IMR-90 (cell line): ENCODE results near the gene SHISAL1. TPM values are rescaled to one million over a fixed set of nuclear protein-coding genes. Genes with fewer than 3 reads are reported as not detected.

ENCODE experiments used
- ATAC-seq: fragments of 200-7000 bp; cut with Tn5 transposase; 2 replicates; pipeline ENCODE4 v1.9.1; 2020; ENCODE audit warnings: low read depth, mild to moderate bottlenecking, moderate library complexity
- BruUV-seq: library from RNA; stranded (reverse); fragments of 400-500 nt; replicated peaks from 2 replicates; lab custom pipeline; 2021; lab: Mats Ljungman, UMichigan
- CTCF ChIA-PET: fragments of 300-600 bp; formaldehyde crosslinking; extraction: SDS; loops from one replicate; lab custom pipeline; 2021; ENCODE audit warnings: antibody characterized with exemption; lab: Yijun Ruan, JAX
- POLR2A ChIA-PET: fragments of 300-600 bp; sonication (Branson Sonifier 250); formaldehyde crosslinking; loops from one replicate; lab custom pipeline; 2022; ENCODE audit warnings: antibody characterized with exemption; ENCODE audit not compliant: unreplicated experiment; lab: Charles Lee
- DNase-seq: peaks from one replicate; pipeline ENCODE4 v3.0.0; 2013
- H2AFZ ChIP-seq: replicated peaks from 2 replicates; pipeline ENCODE3; 2013; ENCODE audit warnings: low read length, mild to moderate bottlenecking; ENCODE audit not compliant: poor library complexity
- H2AK5ac ChIP-seq: 2 replicates; pipeline ENCODE4 v1.6.1; 2013; ENCODE audit warnings: low read depth, low read length, inconsistent platforms
- H2AK9ac ChIP-seq: replicated peaks from 2 replicates; pipeline ENCODE3; 2013; ENCODE audit warnings: mild to moderate bottlenecking, low read depth, low read length, moderate library complexity; ENCODE audit not compliant: poor library complexity
- H2BK120ac ChIP-seq: 2 replicates; pipeline ENCODE4 v1.6.1; 2013; ENCODE audit warnings: low read depth, low read length, inconsistent platforms
- H2BK15ac ChIP-seq: 3 replicates; pipeline ENCODE4 v1.6.1; 2013; ENCODE audit warnings: low read depth, low read length, inconsistent platforms
- H2BK20ac ChIP-seq: 2 replicates; pipeline ENCODE4 v1.6.1; 2013; ENCODE audit warnings: low read depth, mild to moderate bottlenecking, inconsistent platforms, low read length, moderate library complexity
- H2BK5ac ChIP-seq: 2 replicates; pipeline ENCODE4 v1.6.1; 2013; ENCODE audit warnings: mild to moderate bottlenecking, low read depth, low read length, inconsistent platforms; ENCODE audit not compliant: poor library complexity, severe bottlenecking
- H3K14ac ChIP-seq: replicated peaks from 2 replicates; pipeline ENCODE4 v1.6.1; 2013; ENCODE audit warnings: low read depth, low read length, inconsistent platforms
- H3K18ac ChIP-seq: 2 replicates; pipeline ENCODE4 v1.6.1; 2013; ENCODE audit warnings: low read depth, low read length, control low read depth
- H3K23ac ChIP-seq: 2 replicates; pipeline ENCODE4 v1.6.1; 2013; ENCODE audit warnings: low read depth, low read length, inconsistent platforms
- H3K27ac ChIP-seq: 2 replicates; pipeline ENCODE4 v1.5.1; 2013; ENCODE audit warnings: mild to moderate bottlenecking, control low read depth, low read length; ENCODE audit not compliant: insufficient read depth
- H3K27me3 ChIP-seq: 2 replicates; pipeline ENCODE4 v1.6.1; 2013; ENCODE audit warnings: low read length; ENCODE audit not compliant: control insufficient read depth, insufficient read depth
- H3K36me3 ChIP-seq: 2 replicates; pipeline ENCODE4 v1.6.1; 2013; ENCODE audit warnings: low read length, mixed read lengths; ENCODE audit not compliant: control insufficient read depth, insufficient read depth
- H3K4ac ChIP-seq: 2 replicates; pipeline ENCODE4 v1.6.1; 2013; ENCODE audit warnings: low read depth, low read length, inconsistent platforms
- H3K4me1 ChIP-seq: 2 replicates; pipeline ENCODE4 v1.6.1; 2013; ENCODE audit warnings: low read length, mixed read lengths; ENCODE audit not compliant: control insufficient read depth, insufficient read depth
- H3K4me2 ChIP-seq: 2 replicates; pipeline ENCODE4 v1.6.1; 2013; ENCODE audit warnings: low read depth, mild to moderate bottlenecking, control low read depth, low read length, moderate library complexity
- H3K4me3 ChIP-seq: 2 replicates; pipeline ENCODE4 v1.5.1; 2013; ENCODE audit warnings: low read depth, mild to moderate bottlenecking, control low read depth, low read length, moderate library complexity; ENCODE audit not compliant: insufficient read depth
- H3K56ac ChIP-seq: 2 replicates; pipeline ENCODE4 v1.6.1; 2013; ENCODE audit warnings: low read length, inconsistent platforms; ENCODE audit not compliant: insufficient read depth; ENCODE audit errors: extremely low read depth
- H3K79me1 ChIP-seq, 2 experiments: 2 replicates each; pipeline ENCODE4 v1.6.1; 2013; ENCODE audit warnings: low read length in 2 of 2, inconsistent platforms in 1 of 2, low read depth in 1 of 2
- H3K9ac ChIP-seq: 2 replicates; pipeline ENCODE4 v1.6.1; 2013; ENCODE audit warnings: low read depth, low read length, control low read depth
- H3K9me1 ChIP-seq: 2 replicates; pipeline ENCODE4 v1.6.1; 2013; ENCODE audit warnings: low read length, inconsistent platforms; ENCODE audit not compliant: insufficient read depth
- H3K9me3 ChIP-seq: 2 replicates; pipeline ENCODE4 v1.6.1; 2013; ENCODE audit warnings: low read length; ENCODE audit not compliant: control insufficient read depth, insufficient read depth
- H4K20me1 ChIP-seq: 2 replicates; pipeline ENCODE4 v1.6.1; 2013; ENCODE audit warnings: low read length, inconsistent platforms; ENCODE audit not compliant: insufficient read depth
- H4K5ac ChIP-seq: 2 replicates; pipeline ENCODE4 v1.6.1; 2013; ENCODE audit warnings: mild to moderate bottlenecking, low read depth, low read length, control low read depth
- H4K8ac ChIP-seq, 2 experiments: 2 replicates each; pipeline ENCODE4 v1.6.1; 2013; ENCODE audit warnings: low read depth in 2 of 2, low read length in 2 of 2, control low read depth in 1 of 2, inconsistent platforms in 1 of 2
- H4K91ac ChIP-seq: 2 replicates; pipeline ENCODE4 v1.6.1; 2013; ENCODE audit warnings: low read depth, low read length, inconsistent platforms; ENCODE audit not compliant: insufficient read depth
- BHLHE40 ChIP-seq: fragments of 150-350 bp; IDR thresholded peaks from 2 replicates; pipeline ENCODE4 v1.6.1; 2016; ENCODE audit warnings: mild to moderate bottlenecking, low read depth, low read length
- CEBPB ChIP-seq: IDR thresholded peaks from 2 replicates; pipeline ENCODE4 v1.6.1; 2012; ENCODE audit warnings: low read depth, low read length, improper control_type of control experiment
- FOS ChIP-seq: fragments of 150-350 bp; IDR thresholded peaks from 2 replicates; pipeline ENCODE4 v1.6.1; 2016; ENCODE audit warnings: low read depth, low read length
- MAFK ChIP-seq: IDR thresholded peaks from 2 replicates; pipeline ENCODE4 v1.6.1; 2012; ENCODE audit warnings: low read depth, low read length, improper control_type of control experiment
- MAZ ChIP-seq: IDR thresholded peaks from 2 replicates; pipeline ENCODE4 v1.6.1; 2012; ENCODE audit warnings: low read depth, mild to moderate bottlenecking, low read length, improper control_type of control experiment, moderate library complexity, borderline replicate concordance
- POLR2A ChIP-seq: IDR thresholded peaks from 2 replicates; pipeline ENCODE4 v1.6.1; 2012; ENCODE audit warnings: mild to moderate bottlenecking, low read depth, low read length
- RAD21 ChIP-seq: IDR thresholded peaks from 2 replicates; pipeline ENCODE4 v1.6.1; 2012; ENCODE audit warnings: low read length, improper control_type of control experiment
- RFX5 ChIP-seq: IDR thresholded peaks from 2 replicates; pipeline ENCODE4 v1.8.0; 2012; ENCODE audit warnings: low read depth, mild to moderate bottlenecking, low read length, moderate library complexity
- SMC3 ChIP-seq: fragments of 150-350 bp; IDR thresholded peaks from 2 replicates; pipeline ENCODE4 v1.6.1; 2016; ENCODE audit warnings: low read depth, mild to moderate bottlenecking, antibody characterized with exemption, low read length, moderate library complexity
- WGBS, 2 experiments: methylation state at CpG; one replicate each; pipeline versions ENCODE4 v1.1.5 to v1.1.7; 2013; ENCODE audit warnings: missing lambda C conversion rate in 2 of 2; ENCODE audit not compliant: insufficient read length in 1 of 2; ENCODE audit errors: extremely low coverage in 2 of 2; 5-methylcytosine and 5-hydroxymethylcytosine counted together
- dilution Hi-C: fragments of 300-500 bp; cut with HindIII; formaldehyde crosslinking; loops from one replicate; pipeline ENCODE4 v1.14.3; 2018; ENCODE audit warnings: low sequenced_read_pairs; ENCODE audit not compliant: unreplicated experiment
- in situ Hi-C: fragments of 300-500 bp; cut with MboI; formaldehyde crosslinking; loops from 3 replicates; pipeline ENCODE4 v1.14.3; 2019; ENCODE audit warnings: low sequenced_read_pairs, inconsistent platforms, mixed read lengths
- intact Hi-C: fragments of 100-400 bp; cut with micrococcal nuclease; formaldehyde crosslinking; loops from 2 replicates; pipeline ENCODE4 v1.10.0; 2022
- polyA plus RNA-seq, 3 experiments: library from polyadenylated mRNA; depleted of rRNA; stranded (reverse); fragments of >200 nt; gene quantifications; 2 replicates each; pipeline ENCODE4 v1.2.3, GENCODE V29; 2012; ENCODE audit warnings: low replicate concordance in 1 of 3
- total RNA-seq: library from RNA; depleted of rRNA; stranded (reverse); fragments of >200 nt; gene quantifications from 2 replicates; pipeline ENCODE4 v1.2.3, GENCODE V29; 2012
- TF ChIP-seq, protein P1 (sequence below): fragments of 150-350 bp; IDR thresholded peaks from 2 replicates; pipeline ENCODE4 v1.6.1; 2016; ENCODE audit warnings: low read depth, mild to moderate bottlenecking, low read length, moderate library complexity, borderline replicate concordance
- TF ChIP-seq, protein P2 (sequence below): fragments of 150-350 bp; IDR thresholded peaks from 2 replicates; pipeline ENCODE4 v1.6.1; 2017; ENCODE audit warnings: mild to moderate bottlenecking, antibody characterized with exemption, low read length, low read depth

Gene SHISAL1
- total and polyA plus RNA-seq, 2 of the 4 experiments (the other 2 are of a cell fraction), result 1.0 to 1.4 TPM

DNA sequence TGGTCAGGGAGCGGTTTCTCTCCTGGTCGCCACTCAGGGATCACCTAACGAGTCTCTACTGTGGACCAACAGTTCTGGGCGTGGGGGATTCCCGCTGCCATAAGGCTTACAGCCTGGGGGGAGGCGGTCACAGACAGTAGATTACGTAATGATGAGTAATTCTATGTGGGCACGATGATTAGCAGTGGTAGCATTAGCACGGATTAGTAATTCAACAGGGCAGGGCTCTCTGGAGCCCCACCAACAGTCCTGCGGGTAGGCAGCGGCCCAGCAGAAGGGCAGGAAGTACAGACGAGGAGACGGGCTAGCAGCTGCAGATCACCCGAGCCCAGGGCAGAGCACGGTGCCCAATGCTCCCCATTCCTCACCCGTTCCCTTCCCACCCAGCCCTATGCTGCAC, 3.6 kb downstream of the SHISAL1 start:
- H3K4me3 ChIP-seq, result no peak overlapping the region
- TF ChIP-seq MAFK (no peak), FOS (peak; percentile 95), BHLHE40 (peak; percentile 76), RAD21 (peak; percentile 22), POLR2A (peak; percentile 40; the same call in 1 of the 2 replicates), MAZ (peak; percentile 59; the same call in 1 of the 2 replicates), SMC3 (no peak), RFX5 (peak; percentile 52; the same call in 1 of the 2 replicates), CEBPB (peak; percentile 97)
- TF ChIP-seq, protein P1, sequence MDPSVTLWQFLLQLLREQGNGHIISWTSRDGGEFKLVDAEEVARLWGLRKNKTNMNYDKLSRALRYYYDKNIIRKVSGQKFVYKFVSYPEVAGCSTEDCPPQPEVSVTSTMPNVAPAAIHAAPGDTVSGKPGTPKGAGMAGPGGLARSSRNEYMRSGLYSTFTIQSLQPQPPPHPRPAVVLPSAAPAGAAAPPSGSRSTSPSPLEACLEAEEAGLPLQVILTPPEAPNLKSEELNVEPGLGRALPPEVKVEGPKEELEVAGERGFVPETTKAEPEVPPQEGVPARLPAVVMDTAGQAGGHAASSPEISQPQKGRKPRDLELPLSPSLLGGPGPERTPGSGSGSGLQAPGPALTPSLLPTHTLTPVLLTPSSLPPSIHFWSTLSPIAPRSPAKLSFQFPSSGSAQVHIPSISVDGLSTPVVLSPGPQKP, result no peak
- TF ChIP-seq, protein P2, sequence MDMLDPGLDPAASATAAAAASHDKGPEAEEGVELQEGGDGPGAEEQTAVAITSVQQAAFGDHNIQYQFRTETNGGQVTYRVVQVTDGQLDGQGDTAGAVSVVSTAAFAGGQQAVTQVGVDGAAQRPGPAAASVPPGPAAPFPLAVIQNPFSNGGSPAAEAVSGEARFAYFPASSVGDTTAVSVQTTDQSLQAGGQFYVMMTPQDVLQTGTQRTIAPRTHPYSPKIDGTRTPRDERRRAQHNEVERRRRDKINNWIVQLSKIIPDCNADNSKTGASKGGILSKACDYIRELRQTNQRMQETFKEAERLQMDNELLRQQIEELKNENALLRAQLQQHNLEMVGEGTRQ, result no peak
- H2BK20ac ChIP-seq, result peak overlapping the region; percentile 30
- 4% methylated on average over 4 of the region's 16 CpGs; no CpG with 5 or more reads in 1 of the 2 experiments for WGBS, 2 experiments
- intact Hi-C loops (no loop called here), in situ Hi-C loops (no loop called here), dilution Hi-C loops (no loop called here)
- no TSS peak for BruUV-seq
- H3K18ac ChIP-seq, result peak overlapping the region; percentile 51; the same call in 1 of the 2 replicates
- H2AK9ac ChIP-seq, result peak overlapping the region; percentile 53
- H3K23ac ChIP-seq, result peak overlapping the region; percentile 33; the same call in 1 of the 2 replicates
- H2AK5ac ChIP-seq, result peak overlapping the region; percentile 86
- peak overlapping the region; percentile 45 for H3K4me2 ChIP-seq
- peak overlapping the region; percentile 10; the same call in 1 of the 2 replicates for H4K5ac ChIP-seq
- peak overlapping the region; percentile 73 for H2BK120ac ChIP-seq
- H3K9me3 ChIP-seq, result no peaks in the 10 kb centered on the region
- CTCF ChIA-PET, result no interaction called here
- POLR2A ChIA-PET, result no interaction called here
- H3K27ac ChIP-seq, result peak overlapping the region; percentile 46
- peak overlapping the region; percentile 64 for H3K14ac ChIP-seq
- H2BK5ac ChIP-seq, result peak overlapping the region; percentile 63
- peak overlapping the region; percentile 28; the same call in 1 of the 2 replicates for H3K9ac ChIP-seq
- H3K9me1 ChIP-seq, result peaks cover 21% of the 10 kb centered on the region; the same call in 1 of the 2 replicates
- H2BK15ac ChIP-seq, result peak overlapping the region; percentile 24; the same call in 1 of the 3 replicates
- H3K27me3 ChIP-seq, result no peaks in the 10 kb centered on the region
- ATAC-seq (peak; percentile 93), DNase-seq (peak; percentile 98)
- H3K79me1 ChIP-seq, result no peaks in the 10 kb centered on the region
- no peaks in the 10 kb centered on the region for H3K36me3 ChIP-seq
- H4K8ac ChIP-seq, result peak overlapping the region in 1 of 2 experiments; percentile 71; a peak in 2 of 4 replicates
- peak overlapping the region; percentile 67 for H4K91ac ChIP-seq
- H4K20me1 ChIP-seq, result no peaks in the 10 kb centered on the region
- H2AFZ ChIP-seq, result peak overlapping the region; percentile 4
- no peak overlapping the region for H3K56ac ChIP-seq
- peaks cover 24% of the 10 kb centered on the region for H3K4me1 ChIP-seq
- peak overlapping the region; percentile 74 for H3K4ac ChIP-seq
